HK-2 (cell line): Measurements from ENCODE around the gene YY1AP1.
"Not testable (repeated sequence)": the region's sequence is repeated elsewhere in the genome, so short reads cannot be mapped to it uniquely, and the experiment has no call there.

ENCODE experiments used
- DNase-seq: peaks from one replicate; pipeline ENCODE4 v3.0.0-alpha.2; 2018; ENCODE audit not compliant: unreplicated experiment

Gene YY1AP1

DNA sequence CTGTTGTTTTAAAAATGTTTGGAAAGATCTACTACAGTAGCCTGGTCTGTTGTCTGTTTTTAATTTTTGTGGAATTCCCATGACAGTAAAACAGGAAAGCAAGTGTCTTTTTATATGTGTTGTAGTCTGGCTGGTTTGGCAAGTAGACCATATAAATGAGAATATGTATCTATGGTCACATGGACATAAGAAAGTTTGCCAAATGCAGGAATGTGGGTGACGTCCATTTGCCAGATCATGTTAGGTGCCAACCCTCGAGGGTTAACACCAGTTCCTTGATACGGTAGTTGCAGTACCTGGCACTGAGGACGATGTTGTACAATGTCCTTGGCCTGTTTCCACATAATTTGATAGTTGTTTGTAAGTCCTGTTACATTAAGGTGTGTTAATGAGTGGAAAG lies 6.5 kb upstream of the YY1AP1 start:
- no peak for DNase-seq

GRCh38 chr1:155694167-155694566 lies 5.6 kb upstream of the YY1AP1 start:
- DNase-seq, result no peak

DNA sequence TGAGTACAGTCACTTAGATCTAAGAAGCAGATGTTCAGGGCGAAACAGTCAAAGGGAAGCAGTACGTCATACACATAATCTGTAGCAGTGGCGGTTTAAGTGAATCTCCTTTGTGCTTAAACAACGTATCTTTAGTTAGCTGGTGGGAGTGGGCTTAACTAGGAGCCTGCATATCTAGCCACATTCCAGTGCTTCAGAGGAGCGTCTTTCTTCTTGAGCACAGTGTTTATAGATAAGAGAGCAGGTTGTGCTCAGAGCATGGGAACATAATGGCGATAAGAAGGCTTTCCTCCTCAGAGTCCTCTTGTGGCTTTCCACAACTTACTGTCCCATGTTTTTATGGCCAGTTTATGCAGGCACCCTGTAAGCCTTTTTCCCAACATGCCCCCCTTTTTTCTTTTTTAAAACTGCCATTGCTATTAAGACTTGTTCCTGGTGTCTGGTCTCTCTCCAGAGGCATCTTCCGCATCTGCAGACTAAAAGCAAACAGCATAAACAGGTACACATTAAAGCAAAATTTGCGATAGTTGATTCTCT lies 3.5 kb upstream of the YY1AP1 start:
- no peak for DNase-seq

DNA sequence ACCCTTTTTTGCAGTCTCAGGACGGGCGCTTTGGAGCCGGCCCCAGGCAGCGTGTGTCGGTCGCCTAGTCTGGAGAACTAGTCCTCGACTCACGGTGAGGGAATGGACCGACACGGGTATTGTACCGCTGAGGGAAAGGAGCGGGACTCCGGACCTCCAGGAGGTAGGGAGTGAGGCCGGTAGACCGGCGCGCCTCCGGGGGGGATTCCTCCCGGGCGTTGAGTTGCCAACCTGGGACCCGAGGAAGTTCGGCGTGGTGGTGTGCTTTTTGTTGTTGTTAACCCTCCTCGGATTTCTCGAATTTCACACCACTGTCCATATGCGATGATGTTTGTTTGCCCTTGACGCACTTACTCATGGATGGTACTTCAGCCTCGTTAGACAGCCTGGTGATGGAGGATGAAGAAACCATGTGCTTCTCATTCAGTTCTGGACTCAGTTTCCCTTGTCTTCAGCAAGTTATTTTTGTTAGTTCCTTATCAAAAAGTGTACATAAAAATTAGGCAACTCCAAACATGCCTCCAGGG lies 570 bp upstream of the YY1AP1 start, which contains the start of gene DAP3:
Gene DAP3 (plus strand): TSS at position 11 of the 527 bp plus-strand sequence. CDS start 20,689 bp downstream, outside the sequence.
- DNase-seq, result not testable (repeated sequence)

GRCh38 chr1:155687705-155688323 lies 760 bp downstream of the YY1AP1 start:
- DNase-seq, result not testable (repeated sequence)

DNA sequence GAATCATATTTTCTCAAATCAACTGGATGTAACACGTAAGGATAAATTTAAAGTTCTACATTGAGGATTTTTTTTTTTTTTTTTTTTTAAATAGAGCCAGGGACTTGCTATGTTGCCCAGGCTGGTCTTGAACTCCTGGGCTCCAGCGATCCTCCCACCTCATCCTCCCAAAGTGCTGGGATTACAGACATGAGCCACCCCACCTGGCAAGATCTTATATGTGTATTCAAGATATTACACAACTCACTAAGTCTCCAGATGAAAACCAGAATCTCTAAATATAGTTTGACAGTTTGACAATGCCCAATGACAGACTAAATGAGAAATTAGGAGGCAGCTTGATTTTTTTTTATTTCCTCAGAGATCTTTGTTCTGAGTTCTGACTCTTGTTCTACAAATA lies 6.8 kb downstream of the YY1AP1 start:
- no peak for DNase-seq

GRCh38 chr1:155680531-155680930 lies 8.0 kb downstream of the YY1AP1 start:
- no peak for DNase-seq

GRCh38 chr1:155678992-155679391 lies 9.6 kb downstream of the YY1AP1 start:
- DNase-seq, result not testable (repeated sequence)

DNA sequence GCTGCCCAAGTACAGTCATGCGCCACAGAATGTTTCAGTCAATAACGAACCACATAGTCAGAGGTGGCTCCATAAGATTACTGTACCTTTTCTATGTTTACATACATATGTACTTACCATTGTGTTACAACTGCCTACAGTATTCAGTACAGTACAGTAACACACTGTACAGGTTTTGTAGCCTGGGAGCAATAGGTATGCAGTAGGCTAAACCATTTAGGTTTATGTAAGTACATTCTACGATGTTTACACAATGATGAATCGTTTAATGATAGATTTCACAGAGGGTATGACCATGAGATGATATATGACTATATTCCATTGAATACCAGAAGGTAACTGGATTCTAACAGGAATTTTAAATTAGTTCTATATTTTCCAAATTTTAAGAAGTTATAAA lies 10.5 kb downstream of the YY1AP1 start:
- no peak for DNase-seq

DNA sequence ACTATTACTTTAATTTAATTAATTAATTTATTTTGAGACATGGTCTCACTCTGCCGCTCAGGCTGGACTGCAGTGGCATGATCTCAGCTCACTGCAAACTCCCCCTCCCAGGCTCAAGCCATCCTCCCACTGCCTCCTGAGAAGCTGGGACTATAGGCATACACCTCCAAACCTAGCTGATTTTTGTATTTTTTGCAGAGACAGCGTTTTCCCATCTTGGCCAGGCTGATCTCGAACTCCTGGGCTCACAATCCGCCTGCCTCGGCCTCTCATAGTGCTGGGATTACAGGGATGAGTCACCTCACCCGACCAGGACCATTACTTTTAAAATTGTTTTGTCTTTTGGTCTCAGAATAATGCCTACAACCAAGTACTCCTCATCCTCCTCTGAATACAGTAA lies 15.6 kb downstream of the YY1AP1 start:
- no peak for DNase-seq

DNA sequence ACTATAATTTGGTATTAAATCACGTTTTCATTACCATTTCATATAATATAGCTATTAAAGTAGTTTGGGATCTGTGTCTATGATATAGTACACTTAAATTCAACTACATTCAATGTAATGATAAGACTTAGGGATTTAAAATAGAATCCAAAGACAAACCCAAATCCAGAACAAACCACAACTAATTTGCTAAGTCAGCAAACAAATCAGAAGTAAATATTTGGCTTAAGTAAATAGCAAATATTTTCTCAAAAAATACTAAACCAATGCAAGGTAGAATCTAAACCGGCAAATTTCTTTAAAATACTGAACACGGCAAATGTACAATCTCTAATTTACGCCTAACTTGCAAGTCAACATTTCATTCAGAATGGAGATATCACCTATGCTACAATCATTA lies 16.8 kb downstream of the YY1AP1 start:
- DNase-seq, result no peak

DNA sequence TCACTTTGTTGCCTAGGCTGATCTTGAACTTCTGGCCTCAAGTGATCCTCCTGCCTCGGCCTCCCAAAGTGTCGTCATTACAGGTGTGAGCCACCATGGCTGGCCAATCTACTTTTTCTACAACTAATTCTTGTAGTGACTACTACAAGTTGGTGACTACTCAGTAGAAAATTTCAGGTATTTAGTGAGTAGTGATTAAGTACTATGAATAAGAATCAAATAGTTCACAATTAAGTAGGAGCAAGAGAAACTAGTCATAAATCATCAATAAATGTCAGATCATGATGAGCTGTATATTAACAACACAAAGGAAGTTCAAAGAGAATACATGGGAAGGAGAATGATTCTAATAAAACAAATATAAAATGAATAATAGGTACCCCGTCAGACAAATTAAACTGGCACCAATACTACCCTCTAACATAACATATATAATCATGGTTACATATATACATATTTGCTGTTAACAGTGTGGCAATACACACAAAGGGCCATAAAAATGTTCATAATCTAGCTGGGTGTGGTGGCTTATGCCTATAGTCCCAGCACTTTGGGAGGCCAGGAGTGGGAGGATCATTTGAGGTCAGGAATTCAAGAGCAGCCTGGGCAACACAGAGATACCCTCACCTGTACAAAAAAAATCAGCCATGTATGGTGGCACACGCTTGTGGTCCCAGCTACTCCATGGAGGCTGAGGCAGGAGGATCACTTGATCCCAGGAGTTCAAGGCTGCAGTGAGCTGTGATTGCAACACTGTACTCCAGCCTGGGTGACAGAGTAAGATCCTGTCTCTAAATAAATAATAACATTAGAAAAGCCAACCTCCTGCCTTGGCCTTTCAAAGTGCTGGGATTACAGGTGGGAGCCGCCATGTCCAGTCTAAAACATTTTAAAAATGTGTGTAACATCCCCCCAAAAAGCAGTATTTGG lies 19.1 kb downstream of the YY1AP1 start:
- DNase-seq, result no peak

GRCh38 chr1:155661239-155661638 lies 27.3 kb downstream of the YY1AP1 start:
- DNase-seq, result not testable (repeated sequence)

- DNase-seq, result no peak
Observed at GRCh38 chr1:155657463-155657862, 31.1 kb downstream of the YY1AP1 start.

DNA sequence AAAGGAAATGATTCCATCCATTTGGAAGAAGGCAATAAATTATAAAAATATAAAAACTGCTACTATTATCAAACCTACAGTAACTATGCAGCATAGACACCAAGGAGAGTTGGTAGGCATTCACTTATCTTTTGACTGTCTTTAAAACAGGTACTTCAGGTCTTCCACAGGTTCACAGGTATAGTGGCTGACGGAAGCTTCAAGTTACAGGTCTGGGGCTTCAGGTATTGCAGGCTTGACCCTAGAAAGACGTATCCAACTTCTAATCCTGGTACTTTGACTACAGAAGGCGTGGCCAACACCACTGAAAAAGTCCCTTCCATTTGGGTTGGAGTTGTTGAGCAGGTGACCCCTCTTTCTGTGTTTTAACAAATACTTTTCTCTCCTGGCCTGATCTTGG lies 35.6 kb downstream of the YY1AP1 start:
- no peak for DNase-seq

DNA sequence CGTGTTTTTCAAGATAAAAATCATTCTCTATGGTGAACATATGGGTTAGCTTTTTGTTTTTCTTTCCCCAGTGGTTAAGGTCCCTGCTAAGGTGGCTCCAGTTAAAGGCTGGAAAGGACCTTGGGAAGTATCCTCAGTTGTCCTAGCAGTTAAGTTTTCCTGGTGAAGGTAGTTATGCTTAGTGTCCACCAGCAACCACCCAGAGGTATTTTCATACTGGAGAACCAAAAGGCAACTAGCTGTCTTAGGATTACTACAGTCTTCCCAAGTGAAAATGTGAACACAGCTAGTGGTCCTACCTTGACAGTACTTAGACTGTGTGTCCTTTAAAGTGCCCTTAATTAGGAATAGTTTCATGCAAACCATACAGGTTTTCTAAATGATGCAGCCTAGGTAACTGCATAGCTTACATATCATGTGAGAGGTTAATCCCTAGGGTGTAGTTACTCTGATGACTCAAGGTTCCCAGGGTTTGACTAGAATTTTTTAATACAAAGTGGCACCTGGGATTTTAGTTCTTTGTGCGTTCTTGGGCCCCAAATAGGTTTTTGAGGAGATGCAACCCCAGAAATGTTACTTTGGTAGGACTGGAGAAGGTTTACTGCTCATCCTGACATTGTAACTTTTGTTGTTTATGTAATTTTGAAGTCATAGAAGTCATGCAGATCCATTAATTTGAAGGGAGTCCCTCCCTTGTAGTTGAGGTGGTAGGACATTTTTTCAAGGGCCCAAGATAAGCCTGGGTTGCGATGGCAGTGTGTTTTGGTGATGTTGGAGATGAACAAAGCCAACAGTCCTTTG lies 36.5 kb downstream of the YY1AP1 start:
- DNase-seq, result no peak

GRCh38 chr1:155650231-155650757 lies 38.3 kb downstream of the YY1AP1 start:
- DNase-seq, result no peak

- no peak for DNase-seq
Observed at GRCh38 chr1:155649676-155650075, 38.9 kb downstream of the YY1AP1 start.

DNA sequence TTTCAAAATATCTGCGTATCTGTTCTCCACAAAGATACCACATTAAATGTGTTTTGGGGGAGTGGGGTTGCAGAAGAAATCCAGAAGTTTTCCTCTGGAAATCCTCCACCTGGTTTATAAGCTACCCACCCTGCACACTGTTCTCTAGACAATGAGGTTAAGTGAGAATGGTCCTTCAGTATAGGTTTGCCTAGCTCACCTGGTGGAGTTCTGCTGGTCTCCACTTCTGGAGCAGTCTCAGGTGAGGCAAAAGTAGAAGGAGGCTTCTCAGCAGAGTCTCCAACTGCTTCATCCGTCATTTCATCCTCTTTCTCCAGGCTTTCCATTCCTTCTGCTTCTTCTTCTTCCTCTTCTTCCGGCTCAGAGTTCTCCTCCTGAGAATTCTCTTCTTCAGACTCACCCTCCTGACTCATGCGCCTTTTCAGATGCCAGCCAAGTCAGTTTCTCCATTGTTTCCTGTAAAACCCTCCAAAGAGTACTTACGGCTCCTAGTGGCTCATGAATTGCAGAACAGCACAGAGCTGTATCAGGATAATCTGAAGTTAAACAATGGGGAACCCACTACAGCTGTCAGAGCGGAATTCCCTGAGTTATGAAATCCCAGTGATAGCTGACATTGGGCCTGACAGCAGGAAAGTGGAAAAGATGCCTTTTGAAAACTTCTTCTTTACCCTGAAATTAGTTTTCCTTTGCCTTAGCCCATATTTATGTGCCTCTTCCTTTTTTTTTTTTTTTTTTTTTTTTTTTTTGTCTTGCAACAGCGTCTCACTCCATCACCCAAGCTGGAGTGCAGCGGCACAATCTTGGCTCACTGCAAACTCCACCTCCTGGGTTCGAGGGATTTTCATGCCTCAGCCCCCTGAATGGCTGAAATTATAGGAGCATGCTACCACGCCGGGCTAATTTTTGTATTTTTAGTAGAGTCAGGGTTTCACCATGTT lies 40.1 kb downstream of the YY1AP1 start:
- peak; percentile 38 for DNase-seq

- no peak for DNase-seq
Observed at GRCh38 chr1:155646307-155646706, 42.3 kb downstream of the YY1AP1 start.
